Uterus (tissue), 2 donors: ENCODE results near the gene PID1.

Experiments
- POLR2A ChIP-seq, 2 donors: fragments of 450-650 bp; IDR thresholded peaks; one replicate each; pipeline ENCODE4 v1.6.1; 2016; ENCODE audit warnings: antibody characterized with exemption in 2 of 2, mild to moderate bottlenecking in 1 of 2, moderate library complexity in 1 of 2
- TF ChIP-seq, protein P1 (sequence below), 4 experiments: fragments of 200-600 bp in 2 of 4; fragments of 450-650 bp in 2 of 4; sonication (generic) in 2 of 4; IDR thresholded peaks; one replicate each; pipeline ENCODE4 v1.5.1; 2016 to 2019; ENCODE audit warnings: antibody characterized with exemption in 4 of 4, mild to moderate bottlenecking in 2 of 4, moderate library complexity in 1 of 4

DNA sequence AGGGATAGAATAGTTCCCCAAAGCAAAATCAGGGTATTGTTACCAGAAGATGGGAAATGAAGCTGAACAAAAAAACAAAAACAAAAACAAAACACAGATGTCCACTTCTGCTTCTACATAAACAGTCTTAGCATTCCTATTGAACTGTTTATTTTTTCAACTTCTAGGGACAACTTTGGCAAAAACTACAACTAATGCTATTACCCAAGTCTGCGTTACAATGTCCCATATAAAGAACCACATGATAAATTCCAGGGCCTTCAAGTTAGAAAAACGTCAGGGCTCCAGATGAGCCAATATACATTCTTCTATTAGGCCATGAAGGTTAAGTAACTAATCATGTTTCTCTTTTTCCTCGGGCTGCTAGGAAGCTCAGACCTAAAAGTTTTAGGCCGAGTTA is 16.9 kb downstream of the PID1 start:
- TF ChIP-seq, protein P1, sequence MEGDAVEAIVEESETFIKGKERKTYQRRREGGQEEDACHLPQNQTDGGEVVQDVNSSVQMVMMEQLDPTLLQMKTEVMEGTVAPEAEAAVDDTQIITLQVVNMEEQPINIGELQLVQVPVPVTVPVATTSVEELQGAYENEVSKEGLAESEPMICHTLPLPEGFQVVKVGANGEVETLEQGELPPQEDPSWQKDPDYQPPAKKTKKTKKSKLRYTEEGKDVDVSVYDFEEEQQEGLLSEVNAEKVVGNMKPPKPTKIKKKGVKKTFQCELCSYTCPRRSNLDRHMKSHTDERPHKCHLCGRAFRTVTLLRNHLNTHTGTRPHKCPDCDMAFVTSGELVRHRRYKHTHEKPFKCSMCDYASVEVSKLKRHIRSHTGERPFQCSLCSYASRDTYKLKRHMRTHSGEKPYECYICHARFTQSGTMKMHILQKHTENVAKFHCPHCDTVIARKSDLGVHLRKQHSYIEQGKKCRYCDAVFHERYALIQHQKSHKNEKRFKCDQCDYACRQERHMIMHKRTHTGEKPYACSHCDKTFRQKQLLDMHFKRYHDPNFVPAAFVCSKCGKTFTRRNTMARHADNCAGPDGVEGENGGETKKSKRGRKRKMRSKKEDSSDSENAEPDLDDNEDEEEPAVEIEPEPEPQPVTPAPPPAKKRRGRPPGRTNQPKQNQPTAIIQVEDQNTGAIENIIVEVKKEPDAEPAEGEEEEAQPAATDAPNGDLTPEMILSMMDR (IDR thresholded peaks at IDR 0.05) = no peak
- TF ChIP-seq POLR2A (IDR thresholded peaks at IDR 0.05) = no peak
